Liver (tissue), 9 donors: ENCODE data around the gene PROB1. TPM values are rescaled to one million over a fixed set of nuclear protein-coding genes. Genes with fewer than 3 reads are reported as not detected.

Experiments
- DNase-seq: peaks from one replicate; pipeline ENCODE4 v3.0.0-alpha.2; 2017; ENCODE audit warnings: low spot score
- H3K27ac ChIP-seq, 2 donors: one replicate each; pipeline ENCODE4 v1.7.0; 2013; ENCODE audit warnings: inconsistent platforms in 2 of 2, low read length in 2 of 2, control low read depth in 1 of 2, low read depth in 1 of 2, mild to moderate bottlenecking in 1 of 2
- H3K27me3 ChIP-seq, 4 donors: one replicate each; pipeline versions ENCODE4 v1.6.1 to v1.7.0; 2013; ENCODE audit warnings: low read length in 3 of 4, inconsistent platforms in 1 of 4, mild to moderate bottlenecking in 1 of 4, moderate library complexity in 1 of 4; ENCODE audit not compliant: control insufficient read depth in 4 of 4, insufficient read depth in 4 of 4
- H3K36me3 ChIP-seq, 4 donors: one replicate each; pipeline versions ENCODE4 v1.6.1 to v1.7.0; 2013; ENCODE audit warnings: low read length in 3 of 4, mild to moderate bottlenecking in 3 of 4, low read depth in 1 of 4, moderate library complexity in 1 of 4; ENCODE audit not compliant: control insufficient read depth in 4 of 4, insufficient read depth in 3 of 4
- H3K4me1 ChIP-seq, 4 donors: one replicate each; pipeline versions ENCODE4 v1.6.1 to v1.7.0; 2013; ENCODE audit warnings: low read length in 3 of 4, mild to moderate bottlenecking in 3 of 4, moderate library complexity in 1 of 4; ENCODE audit not compliant: control insufficient read depth in 4 of 4, insufficient read depth in 4 of 4
- H3K4me3 ChIP-seq, 3 donors: one replicate each; pipeline versions ENCODE4 v1.6.1 to v1.7.0; 2013; ENCODE audit warnings: low read length in 3 of 3, control low read depth in 1 of 3, low read depth in 1 of 3, mild to moderate bottlenecking in 1 of 3
- H3K9ac ChIP-seq, 2 donors: one replicate each; pipeline ENCODE4 v1.7.0; 2013; ENCODE audit warnings: low read length in 2 of 2, mild to moderate bottlenecking in 2 of 2, moderate library complexity in 2 of 2, control low read depth in 1 of 2, low read depth in 1 of 2
- H3K9me3 ChIP-seq, 4 donors: one replicate each; pipeline versions ENCODE4 v1.6.1 to v1.7.0; 2013; ENCODE audit warnings: low read length in 3 of 4; ENCODE audit not compliant: control insufficient read depth in 4 of 4
- ATF3 ChIP-seq: IDR thresholded peaks from 2 replicates; pipeline ENCODE4 v1.6.1; 2016; ENCODE audit warnings: antibody characterized with exemption
- CTCF ChIP-seq: fragments of 150-350 bp; IDR thresholded peaks from 2 replicates; pipeline ENCODE4 v1.5.1; 2017; ENCODE audit warnings: improper control_type of control experiment, low read depth, low read length; ENCODE audit not compliant: missing input control
- EGR1 ChIP-seq, 2 donors: IDR thresholded peaks; 2 replicates each; pipeline ENCODE4 v1.6.1; 2016 to 2018; ENCODE audit warnings: antibody characterized with exemption in 2 of 2, low read depth in 2 of 2
- FOXA1 ChIP-seq: IDR thresholded peaks from 2 replicates; pipeline ENCODE4 v1.6.1; 2016; ENCODE audit warnings: antibody characterized with exemption
- FOXA2 ChIP-seq: IDR thresholded peaks from 2 replicates; pipeline ENCODE4 v1.6.1; 2016; ENCODE audit warnings: antibody characterized with exemption
- GABPA ChIP-seq, 2 donors: IDR thresholded peaks in 1 of 2; conservative IDR thresholded peaks in 1 of 2; 2 replicates each; pipeline ENCODE4 v1.6.1; 2016; ENCODE audit warnings: antibody characterized with exemption in 2 of 2, mild to moderate bottlenecking in 1 of 2, moderate library complexity in 1 of 2
- HNF4A ChIP-seq, 2 donors: conservative IDR thresholded peaks; 2 replicates each; pipeline ENCODE4 v1.6.1; 2016; ENCODE audit warnings: antibody characterized with exemption in 2 of 2, mild to moderate bottlenecking in 2 of 2
- HNF4G ChIP-seq: IDR thresholded peaks from 2 replicates; pipeline ENCODE4 v1.6.1; 2016; ENCODE audit warnings: antibody characterized with exemption
- JUND ChIP-seq, 2 donors: IDR thresholded peaks; 2 replicates each; pipeline ENCODE4 v1.6.1; 2016; ENCODE audit warnings: antibody characterized with exemption in 2 of 2
- NR2F2 ChIP-seq: IDR thresholded peaks from 2 replicates; pipeline ENCODE4 v1.6.1; 2016; ENCODE audit warnings: antibody characterized with exemption
- RAD21 ChIP-seq, 2 donors: IDR thresholded peaks; 2 replicates each; pipeline ENCODE4 v1.6.1; 2016; ENCODE audit warnings: antibody characterized with exemption in 2 of 2, mild to moderate bottlenecking in 2 of 2
- REST ChIP-seq: IDR thresholded peaks from 2 replicates; pipeline ENCODE4 v1.6.1; 2016; ENCODE audit warnings: antibody characterized with exemption, mild to moderate bottlenecking
- RXRA ChIP-seq, 2 donors: IDR thresholded peaks; 2 replicates each; pipeline ENCODE4 v1.6.1; 2017 to 2018; ENCODE audit warnings: antibody characterized with exemption in 2 of 2, mild to moderate bottlenecking in 1 of 2
- SP1 ChIP-seq: IDR thresholded peaks from 2 replicates; pipeline ENCODE4 v1.6.1; 2018; ENCODE audit warnings: antibody characterized with exemption, mild to moderate bottlenecking
- TAF1 ChIP-seq: conservative IDR thresholded peaks from 2 replicates; pipeline ENCODE4 v1.6.1; 2016; ENCODE audit warnings: antibody characterized with exemption, mild to moderate bottlenecking
- YY1 ChIP-seq: IDR thresholded peaks from 2 replicates; pipeline ENCODE4 v1.6.1; 2016; ENCODE audit warnings: antibody characterized with exemption, mild to moderate bottlenecking
- ZBTB33 ChIP-seq: IDR thresholded peaks from 2 replicates; pipeline ENCODE4 v1.6.1; 2016; ENCODE audit warnings: antibody characterized with exemption
- WGBS: extraction: QIAGEN DNeasy Blood & Tissue Kit; methylation state at CpG from one replicate; pipeline ENCODE4 v1.1.7; 2013; 5-methylcytosine and 5-hydroxymethylcytosine counted together
- polyA plus RNA-seq, 2 donors: library from polyadenylated mRNA; stranded (reverse) in 1 of 2; unstranded in 1 of 2; fragments of 200-250 nt in 1 of 2; fragments of >200 nt in 1 of 2; fragmentation: Nextera tagmentation in 1 of 2; extraction: Ambion mirVana in 1 of 2; gene quantifications; one replicate each; pipeline versions ENCODE4 v1.2.1 to v1.2.3, GENCODE V29; 2013 to 2015
- total RNA-seq, 2 donors: library from RNA; depleted of rRNA; stranded (reverse); fragments of >200 nt; gene quantifications; one replicate each; pipeline ENCODE4 v1.2.3, GENCODE V29; 2014
- TF ChIP-seq, protein P1 (sequence below): IDR thresholded peaks from 2 replicates; pipeline ENCODE4 v1.6.1; 2016; ENCODE audit warnings: antibody characterized with exemption
- donor health status: healthy.
- donor health status: healthy.
- donor health status: healthy.
- donor health status: healthy.
- donor health status: healthy.

PROB1 gene
- total and polyA plus RNA-seq, 4 donors, result 0.04 to 0.67 (median 0.34) TPM

DNA sequence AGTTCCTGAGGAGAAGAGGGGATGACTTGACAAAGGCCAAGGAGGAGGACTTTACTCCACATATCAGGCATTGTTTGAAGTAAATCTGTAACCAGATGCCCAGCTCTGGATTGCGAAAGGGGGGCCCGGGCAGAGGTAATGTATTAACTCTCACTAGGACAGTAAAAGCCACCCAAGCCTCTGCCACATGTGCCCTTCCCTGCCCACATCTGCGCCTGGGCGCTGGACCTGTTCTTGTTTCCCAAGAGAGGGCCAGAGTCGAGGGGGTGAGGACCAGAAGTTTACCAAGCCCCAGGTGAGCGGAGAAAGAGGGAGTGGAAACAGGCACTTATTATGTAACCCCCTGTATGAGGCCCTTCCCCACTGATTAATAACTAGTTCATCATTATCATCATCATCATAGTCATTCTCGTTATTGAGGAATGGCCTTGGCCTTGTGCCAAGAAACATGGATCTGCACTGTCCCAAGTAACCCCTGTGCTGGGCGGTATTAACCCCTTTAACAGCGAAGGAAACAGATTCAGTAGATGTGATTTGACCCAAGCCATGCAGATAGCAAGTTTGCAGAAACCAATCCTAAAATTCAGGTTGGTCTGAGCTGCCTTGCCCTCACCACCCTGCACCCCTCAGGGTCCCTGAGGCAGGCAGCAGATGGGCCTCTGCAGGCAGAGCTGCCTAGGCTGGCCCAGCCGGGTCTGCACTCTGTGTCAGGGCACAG lies 11.5 kb downstream of the PROB1 start, which contains the start of gene SLC23A1:
Gene SLC23A1 (minus strand): TSS at position 23 of the 718 bp plus-strand sequence. CDS start 44 bp downstream, outside the sequence.
- H3K36me3 ChIP-seq, result peaks cover 0 to 10% (median 7%) of the 10 kb centered on the region in 4 donors
- H3K9me3 ChIP-seq, result no peaks in the 10 kb centered on the region
- H3K27ac ChIP-seq, result peak within 1 kb of the TSS; percentile 29 to 46
- H3K4me3 ChIP-seq, result peak within 1 kb of the TSS; percentile 19 to 61 (median 59)
- peaks cover 16 to 41% (median 35%) of the 10 kb centered on the region in 4 donors for H3K4me1 ChIP-seq
- H3K9ac ChIP-seq, result peak within 1 kb of the TSS in 1 of 2 donors; percentile 30
- TF ChIP-seq ZBTB33, result no peak
- TF ChIP-seq REST, result peak; percentile 51
- TF ChIP-seq RXRA (IDR thresholded peaks at IDR 0.05), result peak; percentile 59 to 79
- TF ChIP-seq HNF4A (conservative IDR thresholded peaks at IDR 0.05), result peak; percentile 74 to 84
- peak; percentile 37 for TF ChIP-seq HNF4G
- TF ChIP-seq CTCF, result no peak
- TF ChIP-seq, protein P1, sequence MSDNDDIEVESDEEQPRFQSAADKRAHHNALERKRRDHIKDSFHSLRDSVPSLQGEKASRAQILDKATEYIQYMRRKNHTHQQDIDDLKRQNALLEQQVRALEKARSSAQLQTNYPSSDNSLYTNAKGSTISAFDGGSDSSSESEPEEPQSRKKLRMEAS, result no peak
- TF ChIP-seq FOXA2, result peak; percentile 10
- peak; percentile 66 for TF ChIP-seq SP1
- TF ChIP-seq GABPA (IDR thresholded peaks at IDR 0.05 in 1 of 2, conservative IDR thresholded peaks at IDR 0.05 in 1 of 2), result peak in 1 of 2 donors; percentile 28
- TF ChIP-seq RAD21 (IDR thresholded peaks at IDR 0.05), result peak; percentile 26 to 36
- no peak for TF ChIP-seq ATF3
- peak; percentile 55 for TF ChIP-seq YY1
- no peak for TF ChIP-seq EGR1 (IDR thresholded peaks at IDR 0.05; ENCODE audit: low read depth in 2 of 2)
- TF ChIP-seq NR2F2, result no peak
- TF ChIP-seq FOXA1, result peak; percentile 34
- no peak for TF ChIP-seq TAF1
- TF ChIP-seq JUND (IDR thresholded peaks at IDR 0.05), result peak in 1 of 2 donors; percentile 84
- no peak for DNase-seq
- WGBS, result 39% methylated on average over 10 of the region's 10 CpGs
- no peaks in the 10 kb centered on the region for H3K27me3 ChIP-seq
